ENCODE measurements around the gene LCE7A. TPM values are rescaled to one million over a fixed set of nuclear protein-coding genes. Genes with fewer than 3 reads are reported as not detected.

LCE7A gene
- total and polyA plus RNA-seq, 7 experiments from 2014 or later: not detected

GRCh38 chr1:152866321-152866720 lies 6.5 kb downstream of the LCE7A start:
- no peaks in the 10 kb centered on the region for H3K9me3 Mint-ChIP-seq
- no peak for DNase-seq
- H3K4me1 Mint-ChIP-seq: no peaks in the 10 kb centered on the region
- peaks cover 0 to 8% (median 3%) of the 10 kb centered on the region in 5 donors for H3K27me3 Mint-ChIP-seq
- H3K4me3 Mint-ChIP-seq: no peak overlapping the region
- POLR2A ChIA-PET: no interaction called here
- Histone ChIP-seq H3K36me3 (ENCODE audit: control insufficient read depth in 2 of 3, insufficient read depth in 3 of 3, low read length in 3 of 3) (no peaks in the 10 kb centered on the region), H3K4me1 (ENCODE audit: control insufficient read depth in 2 of 2, insufficient read depth in 2 of 2, low read length in 2 of 2) (no peaks in the 10 kb centered on the region), H3K27me3 (ENCODE audit: control insufficient read depth in 2 of 2, insufficient read depth in 2 of 2, low read length in 2 of 2) (no peaks in the 10 kb centered on the region), H3K9me3 (ENCODE audit: control insufficient read depth in 2 of 3, low read length in 3 of 3) (no peaks in the 10 kb centered on the region), H3K4me3 (ENCODE audit: low read length) (no peak overlapping the region), H3K27ac (ENCODE audit: low read depth, low read length) (no peak overlapping the region)
- ATAC-seq: no peak
- no peak overlapping the region for H3K27ac Mint-ChIP-seq
- intact Hi-C loops (cut with micrococcal nuclease): no loop called here
- CTCF ChIA-PET: interaction anchor here (0.9 kb wide), 1 partner anchor 8 kb away, joined by 3 read pairs; no protein-coding TSS in a partner anchor
- H3K36me3 Mint-ChIP-seq: no peaks in the 10 kb centered on the region

DNA sequence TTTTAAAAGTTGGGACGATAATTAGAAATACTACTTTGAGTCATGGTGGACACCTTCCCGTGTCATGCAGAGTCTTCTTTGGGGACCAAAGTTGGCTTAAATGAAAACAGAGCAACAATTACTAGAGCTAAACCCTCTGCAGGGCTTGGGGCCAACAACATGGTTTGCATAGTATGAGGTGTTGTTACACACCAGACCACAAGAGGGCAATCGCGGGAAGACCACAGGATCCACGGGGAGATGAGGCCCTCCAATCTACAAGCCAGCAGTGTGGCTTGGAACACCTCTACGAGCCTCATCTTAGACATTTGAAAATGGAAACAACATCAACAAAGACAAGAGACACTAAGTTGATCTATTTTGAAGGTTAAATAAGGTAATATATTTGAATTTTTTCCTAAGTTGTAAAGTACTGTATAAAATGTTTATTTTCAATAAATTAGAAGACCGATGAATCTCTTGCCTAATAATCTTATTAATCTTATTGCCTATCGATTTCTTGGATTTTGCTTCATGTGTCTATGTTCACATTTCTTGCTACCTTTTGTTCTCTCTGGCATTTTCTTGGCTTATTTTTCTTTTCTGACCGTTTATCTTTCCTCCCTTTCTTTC lies 10.1 kb downstream of the LCE7A start:
- Mint-ChIP-seq H3K9me3 (no peaks in the 10 kb centered on the region), H3K27me3 (peaks cover 4 to 21% (median 12%) of the 10 kb centered on the region in 5 donors), H3K27ac (no peak overlapping the region), H3K4me1 (no peaks in the 10 kb centered on the region), H3K4me3 (no peak overlapping the region), H3K36me3 (no peaks in the 10 kb centered on the region)
- Histone ChIP-seq H3K9me3 (ENCODE audit: control insufficient read depth in 2 of 3, low read length in 3 of 3) (no peaks in the 10 kb centered on the region), H3K27me3 (ENCODE audit: control insufficient read depth in 2 of 2, insufficient read depth in 2 of 2, low read length in 2 of 2) (no peaks in the 10 kb centered on the region), H3K27ac (ENCODE audit: low read depth, low read length) (no peak overlapping the region), H3K36me3 (ENCODE audit: control insufficient read depth in 2 of 3, insufficient read depth in 3 of 3, low read length in 3 of 3) (no peaks in the 10 kb centered on the region), H3K4me3 (ENCODE audit: low read length) (no peak overlapping the region), H3K4me1 (ENCODE audit: control insufficient read depth in 2 of 2, insufficient read depth in 2 of 2, low read length in 2 of 2) (no peaks in the 10 kb centered on the region)
- POLR2A ChIA-PET: no interaction called here
- peak; percentile 60 for ATAC-seq
- peak in 7 of 9 donors; percentile 8 to 53 (median 30) for DNase-seq
- intact Hi-C loops (cut with micrococcal nuclease): loop anchor here (1.0 to 5.0 kb wide), 3 partner anchors 353 to 407 kb away; no protein-coding TSS in a partner anchor
- CTCF ChIA-PET: interaction anchor here (0.7 kb wide), 1 partner anchor 217 kb away, joined by 3 read pairs; no protein-coding TSS in a partner anchor

DNA sequence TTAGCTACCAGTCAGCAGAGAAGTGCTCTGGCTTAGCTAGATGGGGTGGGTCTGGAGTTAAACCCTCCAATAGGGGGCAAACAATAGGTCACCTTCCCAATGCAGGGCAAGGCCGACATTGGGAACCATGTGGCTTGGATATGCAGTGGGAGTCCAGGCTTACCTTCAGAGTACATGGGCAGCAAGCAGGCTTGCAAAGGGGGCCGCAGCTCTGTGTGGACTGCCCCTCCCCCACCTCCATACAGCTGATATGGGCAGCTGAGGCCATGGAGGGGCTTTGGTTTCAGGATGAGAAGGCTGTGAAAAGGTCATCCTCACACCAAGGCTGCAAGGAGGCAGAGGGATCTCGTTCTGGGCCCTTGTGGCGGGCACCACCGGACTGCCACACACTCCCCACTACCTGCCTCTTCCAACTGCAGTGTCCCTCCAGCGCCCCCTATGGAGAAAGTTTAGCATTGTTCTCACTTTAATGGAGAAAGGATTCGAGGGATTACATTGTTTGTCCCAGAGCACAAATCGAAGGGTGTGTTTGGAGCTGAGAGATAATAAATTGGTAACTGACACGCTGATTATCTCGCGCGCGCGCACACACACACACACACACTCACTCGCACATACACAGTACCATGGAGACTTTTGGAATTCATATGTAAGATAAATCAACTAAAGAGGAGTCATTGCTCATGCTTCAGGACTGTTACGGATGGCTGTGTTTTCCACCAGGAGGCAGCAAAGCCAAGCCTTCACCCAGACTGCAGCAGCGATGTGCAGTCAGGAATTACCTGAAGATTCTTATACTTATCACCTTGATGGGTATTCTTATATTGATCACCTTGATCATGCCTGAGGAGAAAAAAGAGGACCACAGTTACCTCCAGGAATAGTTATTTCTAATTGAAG lies 11.3 kb downstream of the LCE7A start:
- intact Hi-C loops (cut with micrococcal nuclease): loop anchor here in 1 of 2 donors (5.0 kb wide), 1 partner anchor 406 kb away; no protein-coding TSS in a partner anchor
- H3K9me3 ChIP-seq (ENCODE audit: control insufficient read depth in 2 of 3, low read length in 3 of 3): no peaks in the 10 kb centered on the region
- ChIA-PET CTCF (no interaction called here), POLR2A (no interaction called here)
- no peaks in the 10 kb centered on the region for H3K4me1 Mint-ChIP-seq
- no peak for DNase-seq
- peaks cover 4 to 21% (median 12%) of the 10 kb centered on the region in 5 donors for H3K27me3 Mint-ChIP-seq
- H3K27ac Mint-ChIP-seq: no peak overlapping the region
- no peaks in the 10 kb centered on the region for H3K9me3 Mint-ChIP-seq
- H3K36me3 ChIP-seq (ENCODE audit: control insufficient read depth in 2 of 3, insufficient read depth in 3 of 3, low read length in 3 of 3): no peaks in the 10 kb centered on the region
- no peak overlapping the region for H3K4me3 Mint-ChIP-seq
- H3K4me3 ChIP-seq (ENCODE audit: low read length): no peak overlapping the region
- H3K27me3 ChIP-seq (ENCODE audit: control insufficient read depth in 2 of 2, insufficient read depth in 2 of 2, low read length in 2 of 2): no peaks in the 10 kb centered on the region
- H3K4me1 ChIP-seq (ENCODE audit: control insufficient read depth in 2 of 2, insufficient read depth in 2 of 2, low read length in 2 of 2): no peaks in the 10 kb centered on the region
- no peak overlapping the region for H3K27ac ChIP-seq (ENCODE audit: low read depth, low read length)
- ATAC-seq: no peak
- no peaks in the 10 kb centered on the region for H3K36me3 Mint-ChIP-seq

- Mint-ChIP-seq H3K27me3 (peaks cover 4 to 21% (median 12%) of the 10 kb centered on the region in 5 donors), H3K4me3 (no peak overlapping the region)
These were observed 11.9 kb downstream of the LCE7A start for GRCh38 chr1:152871731-152872126.

DNA sequence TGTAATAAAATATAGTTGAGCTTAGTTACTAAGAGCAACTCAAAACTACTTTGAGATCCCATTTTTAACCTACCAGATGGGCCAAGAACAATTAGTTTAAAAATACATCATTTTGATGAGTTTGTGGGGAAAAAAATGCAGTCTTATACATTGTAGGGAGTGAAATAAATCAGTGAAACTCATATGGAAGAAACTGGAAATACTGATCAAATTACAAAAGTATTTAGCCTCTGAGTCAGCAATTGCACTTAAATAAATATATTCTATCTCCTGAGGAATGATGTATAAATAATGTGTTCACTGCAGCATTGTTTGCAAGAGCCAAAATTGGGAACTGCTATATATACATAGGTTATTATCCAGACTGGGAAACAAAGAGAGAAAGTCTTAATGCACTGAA lies 13.7 kb downstream of the LCE7A start:
- no peak overlapping the region for H3K4me3 ChIP-seq (ENCODE audit: low read length)
- Mint-ChIP-seq H3K9me3 (peaks cover 0 to 4% (median 0%) of the 10 kb centered on the region in 11 donors), H3K27me3 (peaks cover 5 to 30% (median 22%) of the 10 kb centered on the region in 5 donors), H3K4me3 (no peak overlapping the region), H3K27ac (no peak overlapping the region), H3K36me3 (no peaks in the 10 kb centered on the region), H3K4me1 (no peaks in the 10 kb centered on the region)
- H3K27me3 ChIP-seq (ENCODE audit: control insufficient read depth in 2 of 2, insufficient read depth in 2 of 2, low read length in 2 of 2): no peaks in the 10 kb centered on the region
- H3K9me3 ChIP-seq (ENCODE audit: control insufficient read depth in 2 of 3, low read length in 3 of 3): no peaks in the 10 kb centered on the region
- ChIA-PET POLR2A (no interaction called here), CTCF (no interaction called here)
- no peak overlapping the region for H3K27ac ChIP-seq (ENCODE audit: low read depth, low read length)
- no peaks in the 10 kb centered on the region for H3K36me3 ChIP-seq (ENCODE audit: control insufficient read depth in 2 of 3, insufficient read depth in 3 of 3, low read length in 3 of 3)
- DNase-seq (no peak), ATAC-seq (no peak)
- intact Hi-C loops (cut with micrococcal nuclease): loop anchor here in 1 of 2 donors (5.0 kb wide), 1 partner anchor 404 kb away; no protein-coding TSS in a partner anchor
- H3K4me1 ChIP-seq (ENCODE audit: control insufficient read depth in 2 of 2, insufficient read depth in 2 of 2, low read length in 2 of 2): no peaks in the 10 kb centered on the region

More at GRCh38 chr1:152871731-152872126, 11.9 kb downstream of the LCE7A start:
- Mint-ChIP-seq H3K9me3 (no peaks in the 10 kb centered on the region), H3K36me3 (no peaks in the 10 kb centered on the region), H3K27ac (no peak overlapping the region), H3K4me1 (no peaks in the 10 kb centered on the region)
- CTCF ChIA-PET: no interaction called here
- no peaks in the 10 kb centered on the region for H3K27me3 ChIP-seq (ENCODE audit: control insufficient read depth in 2 of 2, insufficient read depth in 2 of 2, low read length in 2 of 2)
- H3K4me3 ChIP-seq (ENCODE audit: low read length): no peak overlapping the region
- H3K36me3 ChIP-seq (ENCODE audit: control insufficient read depth in 2 of 3, insufficient read depth in 3 of 3, low read length in 3 of 3): no peaks in the 10 kb centered on the region
- ATAC-seq (no peak), DNase-seq (no peak)
- no peak overlapping the region for H3K27ac ChIP-seq (ENCODE audit: low read depth, low read length)
- POLR2A ChIA-PET: no interaction called here
- H3K4me1 ChIP-seq (ENCODE audit: control insufficient read depth in 2 of 2, insufficient read depth in 2 of 2, low read length in 2 of 2): no peaks in the 10 kb centered on the region
- intact Hi-C loops (cut with micrococcal nuclease): loop anchor here in 1 of 2 donors (5.0 kb wide), 1 partner anchor 406 kb away; no protein-coding TSS in a partner anchor
- H3K9me3 ChIP-seq (ENCODE audit: control insufficient read depth in 2 of 3, low read length in 3 of 3): no peaks in the 10 kb centered on the region

DNA sequence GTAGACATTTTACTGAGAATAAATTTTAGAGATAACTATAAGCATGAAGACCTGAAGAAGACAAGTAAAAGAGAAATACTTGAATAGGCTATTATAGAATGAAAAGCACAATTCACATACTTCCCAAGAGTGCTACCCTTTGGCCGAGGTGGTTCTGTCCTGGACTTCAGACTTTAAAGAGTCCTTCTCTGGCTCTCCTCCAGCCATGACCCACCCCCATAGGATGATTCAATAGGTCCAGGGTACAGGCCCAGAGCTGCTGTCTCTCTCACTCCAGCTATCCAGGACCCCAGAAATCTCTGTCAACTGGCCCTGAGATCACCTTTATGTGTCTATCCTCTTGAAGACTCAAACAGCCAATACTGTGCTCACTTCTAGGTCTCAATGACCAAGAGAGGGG lies 17.0 kb downstream of the LCE7A start:
- CTCF ChIA-PET: no interaction called here
- Histone ChIP-seq H3K27me3 (ENCODE audit: control insufficient read depth in 2 of 2, insufficient read depth in 2 of 2, low read length in 2 of 2) (no peaks in the 10 kb centered on the region), H3K4me3 (ENCODE audit: low read length) (no peak overlapping the region), H3K27ac (ENCODE audit: low read depth, low read length) (no peak overlapping the region), H3K9me3 (ENCODE audit: control insufficient read depth in 2 of 3, low read length in 3 of 3) (no peaks in the 10 kb centered on the region), H3K36me3 (ENCODE audit: control insufficient read depth in 2 of 3, insufficient read depth in 3 of 3, low read length in 3 of 3) (no peaks in the 10 kb centered on the region), H3K4me1 (ENCODE audit: control insufficient read depth in 2 of 2, insufficient read depth in 2 of 2, low read length in 2 of 2) (no peaks in the 10 kb centered on the region)
- ATAC-seq (no peak), DNase-seq (no peak)
- POLR2A ChIA-PET: no interaction called here
- intact Hi-C loops (cut with micrococcal nuclease): no loop called here
- peaks cover 0 to 4% (median 0%) of the 10 kb centered on the region in 7 donors for H3K4me1 Mint-ChIP-seq
- no peak overlapping the region for H3K27ac Mint-ChIP-seq
- peaks cover 0 to 5% (median 0%) of the 10 kb centered on the region in 11 donors for H3K9me3 Mint-ChIP-seq
- no peaks in the 10 kb centered on the region for H3K36me3 Mint-ChIP-seq
- no peak overlapping the region for H3K4me3 Mint-ChIP-seq
- peaks cover 1 to 42% (median 18%) of the 10 kb centered on the region in 5 donors for H3K27me3 Mint-ChIP-seq
